Astrocyte (in vitro differentiated cells and primary cell): Measurements from ENCODE around the gene GH1.

Source experiments
- CTCF ChIP-seq: IDR thresholded peaks from 2 replicates; pipeline ENCODE4 v1.5.1; 2011; ENCODE audit warnings: low read depth, mild to moderate bottlenecking, inconsistent platforms, low read length, moderate library complexity; ENCODE audit not compliant: insufficient read depth
- EZH2 ChIP-seq: IDR thresholded peaks from 2 replicates; pipeline ENCODE4 v1.6.1; 2012; ENCODE audit warnings: mild to moderate bottlenecking, low read length, inconsistent platforms; ENCODE audit not compliant: insufficient read depth

GRCh38 chr17:63942309-63942985 lies 23.8 kb upstream of the GH1 start:
- TF ChIP-seq CTCF (no peak), EZH2 (no peak)
